COR-L47 (cell line): Measurements from ENCODE around the gene SNX24.
A peak's percentile ranks its signal among the peaks of the same experiment; 100 is the strongest.

ENCODE experiments used
- DNase-seq: peaks from one replicate; lab custom pipeline; 2025; lab: John Stamatoyannopoulos, UW

SNX24 gene

DNA sequence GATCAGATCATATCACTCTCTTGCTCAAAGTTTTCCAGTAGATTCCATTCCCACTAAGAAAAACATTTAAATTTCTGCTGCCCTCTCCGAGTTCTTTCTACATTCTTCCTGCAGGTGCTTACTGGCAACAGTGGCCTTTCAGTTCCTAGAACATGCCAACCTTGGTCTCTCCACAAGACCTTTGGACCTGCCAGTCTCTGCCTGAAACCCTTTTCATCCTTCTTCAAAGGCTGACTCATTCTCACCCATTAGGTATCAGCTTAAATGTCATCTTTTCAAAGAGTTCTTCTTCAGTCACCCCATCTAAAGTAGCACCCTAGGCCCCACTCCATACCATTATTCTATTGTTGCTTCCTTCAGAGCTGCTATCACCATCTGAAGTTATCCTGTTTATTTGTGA is 169.3 kb downstream of the SNX24 start:
- no peak for DNase-seq

DNA sequence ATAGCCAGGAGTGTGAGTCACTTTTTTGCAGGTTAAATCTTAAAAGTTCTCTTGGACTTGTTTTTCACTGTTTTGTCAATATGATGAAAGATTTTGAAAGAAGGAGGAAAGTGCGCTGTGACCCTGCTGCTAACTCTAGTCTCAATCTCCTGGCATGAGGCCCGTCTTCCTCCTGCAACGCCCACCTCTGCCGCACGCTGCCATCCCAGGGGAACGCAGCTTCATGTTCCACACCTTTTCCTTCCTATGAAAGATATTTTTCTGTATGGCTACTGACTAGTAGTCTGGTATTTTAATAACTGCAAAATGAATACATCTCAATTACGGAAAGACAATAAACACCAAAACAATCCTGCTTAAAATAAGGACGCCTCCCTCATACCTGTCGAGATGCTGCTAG is 182.8 kb downstream of the SNX24 start:
- no peak for DNase-seq

DNA sequence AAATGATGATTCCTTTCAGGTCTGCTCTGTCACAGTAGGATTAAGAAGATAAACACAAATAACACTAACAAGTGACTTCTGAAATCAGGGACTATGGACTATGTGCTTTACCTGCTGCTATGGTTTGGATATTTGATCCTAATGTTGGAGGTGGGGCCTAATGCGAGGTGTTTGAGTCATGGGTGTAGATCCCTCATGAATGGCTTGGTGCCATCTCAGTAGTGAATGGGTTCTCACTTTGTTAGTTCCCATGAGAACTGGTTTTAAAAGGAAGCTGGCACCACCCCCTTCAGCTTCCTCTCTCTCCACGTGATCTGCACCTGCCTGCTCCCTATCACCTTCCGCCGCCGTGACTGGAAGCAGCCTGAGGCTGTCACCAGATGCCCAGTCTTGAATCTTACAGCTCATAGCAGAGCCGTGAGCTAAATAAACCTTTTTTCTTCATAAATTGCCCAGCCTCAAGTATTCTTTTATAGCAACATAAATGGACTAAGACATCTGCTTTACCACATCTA is 187.8 kb downstream of the SNX24 start:
- no peak for DNase-seq

DNA sequence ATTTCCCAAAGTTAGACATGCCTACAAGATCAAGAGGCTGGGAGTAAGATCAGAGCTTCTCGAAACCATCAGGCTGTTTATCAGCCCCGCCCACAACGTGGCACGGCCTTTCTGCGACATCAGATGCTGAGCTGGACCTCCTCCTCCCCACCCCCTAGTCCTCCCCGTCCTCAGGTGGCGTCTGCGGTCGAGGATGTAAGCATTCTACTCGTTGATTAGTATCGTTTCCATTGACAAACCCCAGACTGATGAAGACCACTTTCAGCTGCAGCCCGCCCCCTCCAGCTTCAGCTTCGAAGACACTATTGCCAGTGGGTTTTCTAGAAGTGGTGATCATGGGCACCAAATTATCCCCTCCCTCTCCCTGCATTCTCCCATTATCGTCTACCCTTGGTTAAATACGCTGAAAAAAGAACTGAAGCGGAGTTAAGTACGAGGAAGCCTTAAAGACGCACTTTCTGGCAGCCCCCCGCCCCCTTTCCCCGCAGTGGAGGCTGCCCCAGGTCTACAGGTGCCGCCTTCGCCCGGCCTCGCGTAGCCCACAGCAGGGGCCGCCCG is 190.0 kb downstream of the SNX24 start:
- peak; percentile 32 for DNase-seq

- DNase-seq, result peak; percentile 32
Measured at GRCh38 chr5:123035918-123036390, 190.5 kb downstream of the SNX24 start.

DNA sequence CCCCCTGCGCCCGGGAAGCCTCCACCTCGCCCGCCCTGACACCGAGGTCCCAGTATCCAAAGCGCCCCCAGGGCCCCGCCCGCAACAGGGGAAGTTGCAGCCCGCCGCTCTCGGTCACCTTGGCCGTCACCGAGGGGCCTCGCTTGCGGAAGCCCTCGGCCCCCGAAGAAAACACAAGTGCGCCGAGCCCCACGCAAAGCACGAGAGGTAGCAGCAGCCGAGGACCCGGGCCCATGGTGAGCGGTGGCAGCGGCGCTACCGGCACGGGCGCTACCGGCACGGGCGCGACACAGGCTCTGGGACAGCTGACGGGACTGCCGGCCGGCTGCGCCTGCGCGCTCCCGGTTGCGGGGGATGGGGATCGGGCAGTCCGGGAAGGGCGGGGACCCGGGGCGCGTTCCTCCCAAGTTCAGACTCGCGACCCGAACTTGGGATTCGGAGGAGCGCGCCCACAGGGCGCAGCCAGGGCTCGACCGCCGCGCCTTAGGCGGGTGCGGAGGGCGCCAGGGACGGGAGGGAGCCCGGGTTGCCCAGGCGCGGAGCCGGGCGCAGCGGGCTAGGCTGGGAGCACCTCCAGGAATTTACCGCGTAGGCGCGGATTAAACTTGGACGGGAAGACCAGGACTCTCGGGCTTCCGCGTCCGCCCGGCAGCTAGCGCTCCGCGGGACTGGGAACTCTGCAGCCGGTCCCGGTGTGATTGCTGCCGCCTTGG is 191.1 kb downstream of the SNX24 start, which contains the start of gene PPIC:
Gene PPIC, minus strand, starts transcription at position 335 of the 713 bp plus-strand sequence. Its CDS starts 100 bp downstream, at position 235.
- peak; percentile 34 for DNase-seq

DNA sequence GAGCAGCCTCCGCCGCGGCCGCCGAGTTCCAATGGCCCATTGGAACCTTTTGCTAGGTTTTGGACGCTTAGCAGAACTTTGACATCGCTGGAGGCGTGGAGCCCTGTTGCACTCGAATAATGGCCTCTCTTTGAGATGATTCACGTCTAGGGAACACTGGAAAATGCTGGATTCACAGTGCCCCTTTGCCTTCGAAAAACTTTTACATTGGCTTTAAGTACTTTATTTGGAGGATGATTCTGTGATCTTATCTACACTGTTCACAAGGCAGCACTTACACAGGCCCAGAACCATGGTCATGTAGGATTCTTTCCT is 191.6 kb downstream of the SNX24 start:
- DNase-seq, result no peak

DNA sequence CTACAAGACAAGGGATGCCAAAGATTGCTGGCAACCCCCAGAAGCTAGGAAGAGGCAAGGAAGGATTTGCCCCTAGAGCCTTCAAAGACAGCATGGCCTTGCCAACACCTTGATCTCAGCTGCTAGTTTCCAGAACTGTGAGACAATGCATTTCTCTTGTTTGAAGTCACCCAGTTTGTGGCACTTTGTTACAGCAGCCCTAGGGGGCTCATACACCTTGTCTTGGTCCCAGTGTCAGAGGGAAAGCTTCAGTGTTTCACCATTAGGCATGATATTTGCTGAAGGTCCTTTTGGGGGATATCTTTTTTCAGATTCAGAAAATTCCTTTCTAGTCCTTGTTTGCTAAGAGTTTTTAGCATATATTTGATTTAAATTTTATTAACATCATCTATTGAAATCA is 194.3 kb downstream of the SNX24 start:
- no peak for DNase-seq

DNA sequence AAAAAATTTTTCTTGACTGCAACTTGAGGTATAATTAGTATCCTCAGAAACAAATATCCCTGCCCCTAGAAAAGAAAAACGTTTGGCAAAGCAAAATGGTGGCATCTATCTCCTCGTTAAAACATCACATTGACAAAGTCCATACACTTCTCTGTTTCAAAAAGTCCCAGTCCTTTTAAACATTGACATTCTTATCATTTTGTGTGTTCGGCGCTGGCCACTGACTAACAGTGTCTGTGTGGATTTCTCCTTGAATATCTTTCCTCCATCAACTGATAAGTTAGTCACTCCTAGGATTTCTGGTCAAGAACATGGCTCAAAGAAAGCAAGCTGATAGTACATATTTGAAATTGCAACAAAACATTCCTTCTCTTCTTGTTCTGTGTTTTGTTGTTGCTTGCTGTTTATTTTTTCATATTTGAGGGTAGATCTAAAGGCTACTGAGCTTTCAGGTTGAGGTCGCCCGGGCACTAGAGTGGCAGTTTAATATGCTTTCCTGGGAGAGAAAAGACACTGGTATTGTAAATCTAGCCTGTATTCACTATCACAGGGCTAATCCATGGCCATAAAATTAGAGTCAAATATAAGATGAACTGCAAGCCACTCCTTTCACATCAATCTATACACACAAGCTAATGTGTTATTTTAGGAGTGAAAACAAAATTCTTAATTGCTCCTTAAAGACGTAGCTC is 199.7 kb downstream of the SNX24 start:
- DNase-seq, result no peak

GRCh38 chr5:123046222-123046621 is 200.8 kb downstream of the SNX24 start:
- DNase-seq, result no peak

GRCh38 chr5:123047706-123048105 is 202.3 kb downstream of the SNX24 start:
- no peak for DNase-seq

DNA sequence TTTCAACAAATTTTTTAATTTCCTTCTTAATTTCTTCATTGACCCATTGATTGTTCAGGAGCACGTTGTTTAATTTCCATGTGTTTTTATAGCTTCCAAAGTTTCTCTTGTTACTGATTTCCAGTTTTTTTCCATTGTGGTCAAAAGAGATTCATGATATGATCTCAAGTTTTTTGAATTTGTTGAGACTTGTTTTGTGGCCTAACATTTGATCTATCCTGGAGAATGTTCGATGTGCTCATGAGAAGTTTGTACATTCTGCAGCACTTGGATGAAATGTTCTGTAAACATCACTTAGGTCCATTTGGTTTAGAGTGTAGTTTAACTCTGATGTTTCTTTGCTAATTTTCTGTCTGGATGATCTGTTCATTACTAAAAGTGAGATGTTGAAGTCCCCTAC is 205.8 kb downstream of the SNX24 start:
- no peak for DNase-seq
